ENCODE results near the gene CCND1.

DNA sequence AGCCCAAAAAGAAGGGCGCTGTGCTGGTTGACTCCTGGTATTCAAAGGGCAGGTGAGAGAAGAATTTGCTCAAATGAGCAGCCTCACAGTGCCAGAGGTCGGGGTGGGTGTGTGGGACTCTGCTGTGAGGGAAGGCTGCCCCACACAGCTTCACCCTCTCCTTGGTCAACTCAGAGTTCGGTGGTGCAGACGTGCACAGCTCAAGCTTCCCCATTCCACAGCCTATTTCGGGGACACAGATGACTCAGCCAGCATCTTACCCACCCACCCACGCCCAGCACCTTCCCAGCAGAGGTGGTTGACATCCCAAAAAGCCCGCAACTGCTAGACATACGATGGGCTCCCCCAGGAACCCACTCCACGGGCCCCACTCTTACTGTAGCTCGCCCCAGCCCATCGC, 46.5 kb upstream of the CCND1 start:
- TF ChIP-seq TAF1 (IDR thresholded peaks at IDR 0.05; ENCODE audit: low read depth) (no peak), ZBTB7A (IDR thresholded peaks at IDR 0.05; ENCODE audit: low read depth) (no peak), TEAD4 (IDR thresholded peaks at IDR 0.05) (no peak), RAD21 (IDR thresholded peaks at IDR 0.05; ENCODE audit: low read depth) (no peak), EP300 (IDR thresholded peaks at IDR 0.05; ENCODE audit: borderline replicate concordance) (no peak), NFIC (IDR thresholded peaks at IDR 0.05) (no peak), YY1 (IDR thresholded peaks at IDR 0.05; ENCODE audit: low read depth) (no peak)
- TF ChIP-seq, protein P1, sequence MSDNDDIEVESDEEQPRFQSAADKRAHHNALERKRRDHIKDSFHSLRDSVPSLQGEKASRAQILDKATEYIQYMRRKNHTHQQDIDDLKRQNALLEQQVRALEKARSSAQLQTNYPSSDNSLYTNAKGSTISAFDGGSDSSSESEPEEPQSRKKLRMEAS (IDR thresholded peaks at IDR 0.05) = no peak
- TF ChIP-seq, protein P2, sequence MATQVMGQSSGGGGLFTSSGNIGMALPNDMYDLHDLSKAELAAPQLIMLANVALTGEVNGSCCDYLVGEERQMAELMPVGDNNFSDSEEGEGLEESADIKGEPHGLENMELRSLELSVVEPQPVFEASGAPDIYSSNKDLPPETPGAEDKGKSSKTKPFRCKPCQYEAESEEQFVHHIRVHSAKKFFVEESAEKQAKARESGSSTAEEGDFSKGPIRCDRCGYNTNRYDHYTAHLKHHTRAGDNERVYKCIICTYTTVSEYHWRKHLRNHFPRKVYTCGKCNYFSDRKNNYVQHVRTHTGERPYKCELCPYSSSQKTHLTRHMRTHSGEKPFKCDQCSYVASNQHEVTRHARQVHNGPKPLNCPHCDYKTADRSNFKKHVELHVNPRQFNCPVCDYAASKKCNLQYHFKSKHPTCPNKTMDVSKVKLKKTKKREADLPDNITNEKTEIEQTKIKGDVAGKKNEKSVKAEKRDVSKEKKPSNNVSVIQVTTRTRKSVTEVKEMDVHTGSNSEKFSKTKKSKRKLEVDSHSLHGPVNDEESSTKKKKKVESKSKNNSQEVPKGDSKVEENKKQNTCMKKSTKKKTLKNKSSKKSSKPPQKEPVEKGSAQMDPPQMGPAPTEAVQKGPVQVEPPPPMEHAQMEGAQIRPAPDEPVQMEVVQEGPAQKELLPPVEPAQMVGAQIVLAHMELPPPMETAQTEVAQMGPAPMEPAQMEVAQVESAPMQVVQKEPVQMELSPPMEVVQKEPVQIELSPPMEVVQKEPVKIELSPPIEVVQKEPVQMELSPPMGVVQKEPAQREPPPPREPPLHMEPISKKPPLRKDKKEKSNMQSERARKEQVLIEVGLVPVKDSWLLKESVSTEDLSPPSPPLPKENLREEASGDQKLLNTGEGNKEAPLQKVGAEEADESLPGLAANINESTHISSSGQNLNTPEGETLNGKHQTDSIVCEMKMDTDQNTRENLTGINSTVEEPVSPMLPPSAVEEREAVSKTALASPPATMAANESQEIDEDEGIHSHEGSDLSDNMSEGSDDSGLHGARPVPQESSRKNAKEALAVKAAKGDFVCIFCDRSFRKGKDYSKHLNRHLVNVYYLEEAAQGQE (IDR thresholded peaks at IDR 0.05; ENCODE audit: low read depth) = no peak

Measured in Ishikawa (cell line).